T-helper 2 cell (primary cell): ENCODE data around the gene QPCT.
A peak's percentile ranks its signal among the peaks of the same experiment; 100 is the strongest.
"Not testable (repeated sequence)": the region's sequence is repeated elsewhere in the genome, so short reads cannot be mapped to it uniquely, and the experiment has no call there.

Source experiments
- DNase-seq, 5 experiments: peaks; one replicate each; pipeline versions ENCODE4 v3.0.0 to v3.0.0-alpha.2; 2012 to 2022

Gene QPCT

DNA sequence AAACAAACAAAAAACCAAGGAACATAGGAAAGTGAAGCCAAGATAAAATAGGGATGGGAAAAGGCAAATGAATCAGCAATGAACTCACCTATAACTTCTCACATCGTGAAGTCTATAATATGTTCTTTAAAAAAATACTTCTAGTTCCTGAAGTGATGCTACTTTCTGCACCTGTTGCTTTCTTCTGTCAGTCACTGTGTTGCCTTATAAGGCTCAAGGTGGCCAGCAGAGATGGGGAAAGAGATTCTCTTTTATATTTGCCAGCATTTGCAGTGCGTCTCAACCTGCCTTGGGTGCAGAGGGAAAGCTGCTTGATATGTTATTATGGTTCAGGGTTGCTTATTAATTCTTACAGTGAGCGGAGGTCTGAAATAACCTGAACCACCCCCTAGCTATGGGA lies 14.0 kb downstream of the QPCT start:
- no peak for DNase-seq

DNA sequence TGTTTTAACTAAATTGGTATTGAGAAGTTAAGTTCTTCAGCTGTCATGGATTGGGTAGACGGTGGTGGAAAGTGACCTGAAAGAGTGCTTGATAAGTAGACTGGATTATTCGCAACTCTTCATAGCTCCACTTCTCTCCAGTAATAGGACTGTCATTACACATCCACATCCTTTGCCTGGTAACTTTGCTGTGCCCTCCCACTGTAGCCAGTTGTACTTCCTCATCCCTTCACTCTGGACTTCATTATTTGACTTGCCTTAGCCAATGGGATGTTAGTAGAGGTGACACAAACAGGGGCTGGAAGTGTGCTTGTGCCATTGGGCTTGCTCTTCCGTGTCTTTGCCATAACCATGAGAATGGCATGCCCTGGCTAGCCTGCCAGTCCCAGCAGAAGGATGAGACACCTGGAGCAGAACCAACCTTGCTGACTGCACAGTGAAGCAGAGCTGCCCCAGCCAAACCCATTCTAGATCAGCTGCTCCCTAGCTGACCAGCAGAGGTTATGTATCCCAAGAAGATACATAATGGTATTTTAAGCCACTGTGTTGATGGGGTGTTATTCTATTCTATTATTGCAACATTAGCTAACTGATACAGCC lies 16.9 kb downstream of the QPCT start:
- no peak for DNase-seq

DNA sequence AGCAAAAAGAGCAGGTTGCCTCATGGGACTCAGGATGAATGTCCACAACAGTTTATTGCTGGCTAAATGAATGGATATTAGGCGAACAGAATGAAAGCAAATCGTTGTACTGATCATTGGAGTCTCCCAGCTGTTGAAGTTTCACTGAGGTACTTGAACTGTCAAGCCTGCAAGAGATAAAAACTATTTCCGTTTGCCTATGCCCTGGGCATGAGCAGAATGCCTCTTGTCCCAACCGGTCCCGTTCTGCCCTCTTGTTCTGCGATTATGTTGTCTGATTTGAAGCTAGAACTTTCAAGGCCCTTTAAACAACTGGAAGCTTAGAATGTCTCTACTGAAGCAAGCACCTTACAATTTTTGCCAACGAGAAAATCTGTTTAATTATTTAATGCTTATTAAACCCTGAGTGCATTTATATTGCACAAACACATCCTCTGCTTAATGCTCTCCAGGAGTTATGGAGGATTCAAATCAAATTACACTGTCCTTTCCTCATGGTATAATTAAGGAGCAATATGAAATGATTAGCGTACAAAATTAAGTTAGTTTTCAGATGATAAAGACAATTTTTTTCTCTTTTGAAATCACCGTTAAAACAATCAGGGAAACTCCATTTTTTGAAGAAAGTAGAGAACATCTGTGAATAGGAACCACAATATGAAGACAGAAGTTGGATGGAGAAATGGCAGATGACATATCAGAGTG lies 17.7 kb downstream of the QPCT start:
- no peak for DNase-seq

DNA sequence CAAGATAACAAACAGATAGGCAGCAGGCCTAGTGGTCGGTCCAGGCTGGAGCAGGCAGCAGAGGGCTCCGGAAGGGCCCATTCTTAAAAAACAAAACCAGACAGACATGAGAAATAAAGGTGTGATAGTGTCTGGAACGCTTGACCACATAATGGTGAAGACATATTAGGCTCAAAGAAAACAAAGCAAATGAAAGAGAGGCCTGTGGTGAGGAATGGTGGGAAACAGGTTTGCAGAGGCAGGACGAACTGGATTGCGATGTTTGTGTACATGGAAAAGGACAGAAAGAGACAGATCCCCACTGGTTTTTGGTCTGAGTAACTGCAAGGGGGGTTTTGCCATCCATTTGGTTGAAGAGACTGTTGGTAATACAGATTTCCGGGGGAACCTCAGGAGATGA lies 19.9 kb downstream of the QPCT start:
- no peak for DNase-seq

DNA sequence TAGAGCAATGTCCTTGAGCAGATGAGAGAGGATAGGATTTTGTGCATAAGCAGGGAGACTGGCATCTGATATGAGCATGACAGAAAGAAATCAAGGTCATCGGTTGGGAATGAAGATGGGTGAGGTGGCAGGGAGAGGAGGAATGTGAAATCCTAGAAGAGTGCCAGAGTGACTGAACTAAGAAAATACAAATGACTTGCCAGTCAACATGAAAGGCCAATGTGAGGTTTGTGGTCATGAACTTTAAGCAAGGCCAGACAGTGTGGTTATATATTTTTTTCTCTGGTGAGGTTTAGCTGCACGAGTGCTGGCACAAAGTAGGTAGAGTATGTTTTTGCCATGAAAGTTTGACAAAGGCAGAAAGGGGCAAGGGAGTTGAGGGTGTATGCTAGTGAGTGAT lies 21.2 kb downstream of the QPCT start:
- peak in 2 of 5 experiments; percentile 16 to 50 for DNase-seq

DNA sequence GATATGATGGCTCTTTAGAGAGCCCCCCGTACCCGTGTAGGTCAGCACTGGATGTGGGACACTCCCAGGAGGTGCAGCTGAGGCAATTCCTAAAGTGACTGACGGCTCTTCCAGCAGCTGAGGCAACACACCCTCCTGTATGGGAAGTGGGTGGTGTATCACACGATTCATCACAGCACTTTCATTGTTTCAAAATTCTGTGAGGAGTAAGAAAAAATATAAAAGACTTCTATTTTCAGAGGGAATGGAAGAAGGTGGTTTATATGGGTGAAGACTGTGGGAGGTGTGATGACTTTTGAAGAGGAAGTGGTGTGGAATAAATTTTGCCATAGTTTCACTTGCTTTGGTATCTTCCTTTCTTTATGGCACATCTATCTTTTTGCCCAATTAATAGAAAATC lies 22.3 kb downstream of the QPCT start:
- no peak for DNase-seq

DNA sequence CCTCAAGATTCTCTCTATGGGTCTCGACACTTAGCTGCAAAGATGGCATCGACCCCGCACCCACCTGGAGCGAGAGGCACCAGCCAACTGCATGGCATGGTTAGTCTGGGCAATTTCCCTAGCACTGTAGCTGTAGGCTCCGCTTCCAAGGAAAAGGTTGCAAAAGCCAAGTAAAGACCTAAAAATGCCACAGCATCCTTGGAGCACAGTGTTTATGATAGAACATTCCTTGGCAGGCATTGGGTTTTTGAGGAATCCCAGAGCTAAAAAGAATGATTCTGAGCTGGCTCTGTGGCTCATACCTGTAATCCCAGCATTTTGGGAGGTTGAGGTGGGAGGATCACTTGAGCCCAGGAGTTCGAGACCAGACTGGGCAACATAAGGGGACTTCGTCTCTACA lies 22.9 kb downstream of the QPCT start:
- DNase-seq, result no peak

DNA sequence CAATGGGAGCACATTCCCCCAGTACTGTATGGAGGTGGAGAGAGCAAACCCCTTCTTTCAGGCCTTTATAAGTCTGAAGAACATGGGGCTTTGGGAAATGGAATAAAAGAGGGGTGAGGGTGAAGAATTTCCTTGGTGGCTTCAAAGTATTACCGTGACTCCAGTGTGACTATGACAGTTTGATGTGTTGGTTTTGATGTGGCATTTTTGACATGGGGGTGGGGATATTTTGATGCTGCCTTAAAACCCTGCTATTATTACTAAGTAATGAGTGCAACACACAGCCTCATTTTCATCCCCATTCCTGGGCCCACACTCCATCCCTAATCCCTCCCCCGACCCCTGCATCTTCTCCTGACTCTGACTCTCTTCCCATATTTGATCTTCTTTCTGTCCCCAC lies 23.6 kb downstream of the QPCT start:
- no peak for DNase-seq

DNA sequence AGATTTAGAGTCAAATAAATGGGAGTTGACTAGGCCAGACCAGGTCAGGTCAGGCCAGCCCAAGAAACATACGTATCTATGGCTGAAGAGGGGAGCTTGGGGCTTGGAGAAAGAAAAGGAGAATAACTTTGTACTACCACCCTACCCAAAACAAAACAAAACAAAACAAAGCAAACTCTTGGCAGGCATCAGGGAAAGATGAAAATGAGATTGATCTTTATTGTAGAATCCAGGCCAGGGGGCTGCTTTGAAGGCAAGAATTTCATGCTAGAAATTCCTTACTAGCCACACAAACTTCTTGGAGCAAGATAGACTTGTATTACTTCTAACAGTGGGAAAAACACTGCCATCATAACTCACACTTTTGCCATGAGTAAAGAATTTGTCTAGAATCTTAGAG lies 26.2 kb downstream of the QPCT start:
- no peak for DNase-seq

DNA sequence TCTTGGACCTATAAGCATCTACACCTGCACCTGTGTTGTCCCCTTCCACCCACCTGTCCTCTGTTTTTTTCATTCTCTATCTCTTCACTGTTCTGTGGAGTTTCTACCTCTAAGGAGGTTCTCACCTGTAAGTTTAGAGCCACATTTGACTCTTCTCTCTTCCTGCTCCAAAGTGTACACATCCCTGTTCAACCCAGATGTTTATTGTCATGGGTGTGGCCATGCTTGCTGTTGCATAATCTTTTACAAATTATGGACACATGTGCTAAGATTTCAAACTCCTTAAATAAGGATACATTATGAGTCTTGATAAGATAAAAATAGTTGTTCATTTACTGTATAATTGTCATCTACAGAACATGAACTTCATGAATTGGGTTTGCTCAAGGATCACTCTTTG lies 27.6 kb downstream of the QPCT start:
- no peak for DNase-seq

DNA sequence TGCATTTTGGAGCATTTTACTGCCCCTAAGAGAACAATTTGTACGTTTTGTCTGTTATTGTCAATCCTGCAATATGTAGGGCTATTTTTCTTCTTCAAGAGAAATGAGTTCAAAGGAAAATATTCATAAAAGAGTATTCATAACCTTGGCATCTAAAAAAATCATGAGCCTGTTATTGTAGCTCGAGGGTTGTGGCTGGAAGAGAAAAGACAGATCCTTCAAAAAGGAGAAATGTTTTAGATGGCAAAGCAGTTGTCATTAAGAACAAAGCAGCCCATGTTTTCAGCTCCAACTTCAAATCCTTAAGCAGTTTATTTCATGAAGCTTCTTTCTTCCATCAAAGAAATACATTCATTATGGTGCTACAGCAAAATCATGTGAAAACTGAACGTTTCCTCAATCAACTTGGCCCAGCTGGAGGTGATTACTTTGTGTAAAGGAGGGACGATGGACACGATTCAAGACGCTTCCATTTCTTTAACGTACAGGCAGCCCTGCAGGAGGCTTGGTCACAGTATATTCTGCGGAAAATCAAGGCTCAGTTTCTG lies 31.4 kb downstream of the QPCT start:
- no peak for DNase-seq

DNA sequence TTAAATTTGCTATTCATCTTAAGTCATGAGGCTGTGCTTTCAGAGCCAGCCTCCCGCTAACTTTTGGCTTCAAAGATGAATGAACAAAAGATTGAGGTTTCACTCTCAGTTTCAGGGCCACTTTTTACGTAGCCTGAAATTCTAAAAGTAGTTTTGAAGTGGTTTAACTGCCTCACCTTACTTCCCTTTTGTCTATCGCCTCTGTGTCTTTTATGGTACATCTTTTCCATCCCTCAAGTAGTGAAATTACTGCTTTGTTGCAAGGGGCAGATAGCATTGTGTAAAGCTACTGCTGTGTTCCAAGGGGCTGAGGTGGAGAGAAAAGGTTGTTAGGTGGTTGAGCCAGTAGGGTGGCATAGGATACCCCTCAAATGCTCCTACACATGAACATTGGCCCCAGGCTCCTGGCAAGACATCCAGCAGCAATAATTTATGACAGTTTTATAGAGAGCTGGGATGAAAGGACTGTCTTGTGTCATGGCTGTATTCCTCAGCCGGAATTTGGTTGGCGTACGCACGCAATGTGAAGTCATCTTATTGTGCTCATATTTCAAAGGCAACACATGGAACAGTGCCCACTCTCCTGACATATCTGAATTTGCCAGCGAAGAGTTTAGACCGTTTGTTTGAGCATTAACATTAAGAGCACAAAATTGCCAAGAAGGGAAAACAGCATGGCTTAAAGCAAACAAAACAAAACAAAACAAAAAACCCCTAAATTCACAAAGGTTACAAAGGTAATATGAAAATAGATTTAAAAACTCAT lies 32.2 kb downstream of the QPCT start:
- peak in 2 of 5 experiments; percentile 48 to 80 for DNase-seq

DNA sequence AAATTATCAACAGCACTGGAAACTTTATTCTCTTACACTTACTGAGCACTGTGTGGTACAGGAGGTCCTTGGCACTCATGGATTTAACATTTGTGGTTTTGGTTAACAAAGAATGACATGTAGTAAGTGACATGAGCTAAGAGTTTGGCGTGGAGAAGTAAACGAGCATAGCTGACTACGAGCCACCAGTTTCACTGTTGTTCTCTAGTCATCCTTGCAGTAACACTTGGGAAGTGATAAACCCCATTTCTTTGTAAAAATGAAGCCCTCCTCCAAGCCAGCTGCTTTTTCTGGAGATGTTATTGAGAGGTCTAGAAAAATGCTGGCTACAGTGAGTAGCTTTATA lies 32.7 kb downstream of the QPCT start:
- DNase-seq, result peak in 1 of 5 experiments; percentile 69

DNA sequence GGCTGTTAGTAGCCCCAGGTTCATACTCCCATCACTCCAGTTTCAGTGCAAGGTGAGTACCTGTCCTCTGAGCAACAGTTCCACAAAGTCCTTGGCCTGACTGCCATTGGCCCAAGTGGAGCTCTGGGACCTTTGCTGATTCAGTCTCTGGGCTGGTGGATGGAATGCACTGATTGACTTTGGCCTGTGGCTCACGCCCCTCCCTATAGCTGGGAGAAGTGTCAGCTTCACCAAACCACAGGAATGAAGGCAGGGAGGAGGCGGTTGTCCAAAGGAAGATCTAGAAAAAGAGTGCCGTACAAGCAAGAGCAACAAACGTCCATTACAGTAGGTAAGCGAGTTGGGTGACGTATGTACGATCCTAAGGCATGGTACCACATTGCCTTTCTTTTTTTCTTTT lies 34.0 kb downstream of the QPCT start:
- no peak for DNase-seq

DNA sequence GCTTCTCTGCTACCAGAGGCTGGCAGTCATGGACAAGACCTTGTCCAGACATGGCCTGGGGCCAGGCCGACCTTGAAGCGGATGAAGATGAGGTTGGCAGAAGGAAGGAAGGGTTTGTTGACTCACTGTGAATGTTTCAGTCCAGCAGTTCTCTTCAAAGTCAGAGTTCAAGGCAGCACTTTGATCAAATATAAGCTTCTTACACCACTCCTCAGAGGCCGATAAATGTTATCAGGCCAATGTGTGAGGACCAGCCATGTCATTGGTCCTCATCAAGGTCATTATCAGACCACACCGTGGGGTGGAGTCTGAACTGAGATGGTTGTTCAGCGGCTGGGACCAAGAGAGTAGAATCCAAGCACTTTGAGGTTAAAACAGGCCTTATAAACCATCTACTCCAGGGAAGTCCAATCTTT lies 35.5 kb downstream of the QPCT start:
- no peak for DNase-seq

DNA sequence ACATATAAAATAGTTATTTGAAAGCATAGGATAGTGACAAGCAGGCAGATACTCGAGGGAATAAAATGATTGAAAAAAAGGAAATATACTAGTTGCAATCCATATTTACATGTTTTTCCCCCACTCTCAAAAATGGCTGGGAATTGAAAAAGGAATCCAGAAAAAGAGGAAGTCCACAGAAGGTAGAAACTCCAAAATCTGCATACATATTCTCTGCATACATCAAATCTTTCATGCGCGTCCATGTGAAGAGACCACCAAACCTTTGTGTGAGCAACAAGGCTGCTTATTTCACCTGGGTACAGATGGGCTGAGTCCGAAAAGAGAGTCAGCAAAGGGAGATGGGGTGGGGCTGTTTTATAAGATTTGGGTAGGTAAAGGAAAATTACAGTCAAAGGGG lies 36.4 kb downstream of the QPCT start:
- DNase-seq, result not testable (repeated sequence)

DNA sequence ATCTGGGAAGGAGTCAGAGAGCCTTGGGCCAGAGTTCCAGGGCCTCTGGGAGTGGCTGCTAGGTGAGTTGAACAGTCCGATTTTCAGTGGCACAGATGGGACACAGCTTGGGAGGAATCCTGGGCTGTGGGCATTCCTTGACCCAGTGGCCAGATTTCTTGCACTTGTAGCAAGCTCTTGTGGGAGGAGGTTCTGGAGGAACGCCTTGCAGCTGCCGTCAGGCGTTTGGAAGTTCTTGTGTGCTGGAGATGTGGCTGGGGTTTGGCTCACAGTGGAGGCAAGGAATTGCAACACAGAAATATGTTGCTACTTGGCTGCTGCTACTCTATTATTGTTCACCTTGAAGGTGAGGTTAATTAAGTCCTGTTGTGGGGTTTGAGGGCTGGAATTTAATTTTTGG lies 39.8 kb downstream of the QPCT start:
- not testable (repeated sequence) for DNase-seq

DNA sequence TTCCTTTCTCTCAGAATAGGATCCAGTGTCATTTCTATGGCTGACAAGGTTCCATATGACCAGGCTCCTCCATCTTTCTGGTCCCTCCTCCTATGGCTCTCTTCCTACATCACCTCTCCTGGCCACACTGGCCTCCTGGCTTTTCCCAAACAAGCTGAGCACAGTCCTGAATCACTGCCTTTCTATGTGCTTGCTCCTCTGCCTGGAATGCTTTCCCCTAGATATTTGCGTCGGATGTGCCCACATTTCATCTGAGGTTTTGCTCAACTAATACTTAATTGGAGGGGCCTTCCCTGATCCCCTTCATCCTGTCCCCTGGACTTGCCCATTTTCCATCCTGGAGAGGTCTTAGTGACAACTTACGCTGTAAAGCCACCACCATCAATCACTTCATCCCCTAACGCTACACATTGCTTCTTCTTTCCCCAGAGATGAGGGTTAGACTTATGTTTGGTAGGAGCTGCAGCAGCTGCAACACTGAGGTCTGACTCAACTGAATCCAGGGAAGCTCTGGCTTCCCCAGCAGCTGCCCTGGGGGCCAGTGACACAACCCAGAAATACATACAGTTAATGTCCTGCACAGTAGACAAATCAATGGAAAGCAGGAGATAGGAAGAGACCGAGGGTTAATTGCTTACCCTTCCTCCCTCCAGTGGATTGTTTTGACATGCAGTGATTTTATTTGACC lies 42.9 kb downstream of the QPCT start:
- DNase-seq, result no peak

DNA sequence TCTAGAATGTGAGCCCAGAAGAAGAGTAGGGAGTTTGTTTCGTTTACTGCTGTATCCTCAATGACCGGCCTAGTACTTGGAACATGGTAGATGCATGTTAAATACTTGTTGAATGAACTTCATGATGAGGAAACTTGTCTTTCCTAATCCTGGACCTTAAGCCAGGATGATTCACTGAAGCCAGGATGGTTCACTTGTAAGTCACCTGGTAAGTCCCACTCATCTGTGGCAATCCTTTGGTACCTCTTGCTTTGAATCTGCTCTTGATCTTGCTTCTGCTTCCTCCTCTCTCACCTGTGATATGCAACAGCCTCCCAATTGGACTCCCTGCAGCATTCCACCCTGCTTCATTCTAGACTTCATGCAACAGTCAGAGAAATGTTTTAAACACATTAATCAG lies 43.6 kb downstream of the QPCT start:
- DNase-seq, result no peak

DNA sequence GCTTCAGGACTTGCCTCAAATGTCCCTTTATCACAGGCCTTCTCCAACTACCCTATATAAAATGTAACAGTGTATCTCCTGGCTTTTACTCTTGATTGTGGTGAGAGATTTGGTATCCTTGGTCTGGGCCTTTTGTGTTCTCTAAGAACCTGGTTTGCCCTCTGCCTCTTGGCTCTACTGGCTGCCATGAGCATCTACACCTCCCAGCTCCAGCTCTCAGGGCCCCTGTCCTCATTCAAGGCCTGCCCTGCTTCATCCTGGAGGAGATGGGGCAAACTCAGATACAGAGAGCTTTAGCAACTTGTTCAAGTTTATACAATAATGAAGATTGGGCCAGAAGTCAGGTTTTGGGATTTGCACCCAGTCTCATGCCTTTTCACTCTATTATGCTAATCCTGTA lies 45.0 kb downstream of the QPCT start:
- no peak for DNase-seq

DNA sequence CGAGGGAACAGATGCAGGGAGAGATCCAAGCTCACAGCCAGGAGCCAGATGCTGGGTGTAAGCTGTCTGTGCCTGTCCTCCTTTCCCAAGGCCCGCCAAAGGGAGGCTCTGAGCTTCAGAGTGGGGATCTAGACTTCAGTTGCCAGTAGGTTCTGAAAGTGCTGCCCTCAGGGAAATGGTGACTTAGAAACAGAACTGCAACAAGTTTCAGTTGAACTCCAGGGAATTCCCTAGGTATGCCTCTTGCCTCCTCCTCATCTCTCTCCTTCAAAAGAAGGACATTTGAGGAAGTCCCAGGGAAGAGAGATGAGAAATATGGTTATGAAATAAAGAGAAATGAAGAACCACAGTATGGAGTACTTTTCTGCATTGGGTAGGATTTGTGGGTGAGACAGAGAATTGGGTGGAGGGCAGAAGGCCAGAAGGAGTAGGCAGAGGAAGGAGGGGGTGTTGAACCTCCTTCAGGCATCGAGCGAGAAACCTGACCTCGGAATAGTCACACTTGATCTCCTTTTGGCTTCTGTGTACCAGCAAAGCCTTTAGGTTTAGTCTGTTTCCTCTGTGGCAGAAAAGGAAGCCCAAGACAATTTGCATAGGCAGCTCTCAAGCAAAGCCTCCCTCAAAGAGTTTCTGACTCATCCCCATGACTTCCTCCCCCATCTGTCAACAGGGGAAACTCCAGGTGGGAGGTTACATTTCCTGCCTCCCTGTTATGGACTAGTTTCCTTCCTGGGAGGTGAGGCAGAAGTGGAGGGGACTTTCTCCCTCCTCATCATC lies 45.7 kb downstream of the QPCT start:
- peak in 4 of 5 experiments; percentile 10 to 80 (median 46) for DNase-seq

DNA sequence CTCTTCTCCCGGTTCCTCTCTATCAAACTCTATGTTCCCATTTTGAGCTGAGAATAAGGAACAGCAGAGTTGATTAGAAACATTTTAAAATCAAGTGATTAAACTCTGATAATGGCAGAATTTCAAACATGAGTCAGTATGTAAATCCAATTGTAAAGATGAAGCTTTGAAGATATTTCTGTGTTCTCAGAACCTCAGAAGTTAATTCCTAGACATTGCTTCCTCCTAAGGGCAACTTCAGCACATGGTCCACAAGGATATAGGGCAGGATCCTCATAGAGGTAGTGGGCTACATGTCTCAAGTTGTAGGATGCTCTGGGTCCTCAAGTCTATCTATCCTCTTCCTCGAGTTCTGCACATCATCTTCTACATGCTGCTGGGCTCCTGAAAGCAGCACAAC lies 46.3 kb downstream of the QPCT start:
- no peak for DNase-seq
